ENCODE measurements around the gene GATD1. TPM values are rescaled to one million over a fixed set of nuclear protein-coding genes. Genes with fewer than 3 reads are reported as not detected.

Gene GATD1
- total and polyA plus RNA-seq, 9 of the 15 experiments (the other 6 are each of a cell fraction or from before 2014, with no cell fraction given): 2.8 to 144 (median 36.9) TPM

- TF ChIP-seq ETS1 (conservative IDR thresholded peaks at IDR 0.05; ENCODE audit: control insufficient read depth, low read depth, low read length) (peak; percentile 78; the same call in 1 of the 2 replicates), ZNF41 (CRISPR knock-in tag; conservative IDR thresholded peaks at IDR 0.05) (no peak), ZNF696 (CRISPR knock-in tag; conservative IDR thresholded peaks at IDR 0.05) (no peak), MEF2D (tag; conservative IDR thresholded peaks at IDR 0.05; ENCODE audit: low read depth) (no peak), POLR2A (conservative IDR thresholded peaks at IDR 0.05) (peak; percentile 53; the same call in 1 of the 2 replicates), ILK (tag; IDR thresholded peaks at IDR 0.05; ENCODE audit: borderline replicate concordance, low read depth) (no peak), MLX (CRISPR knock-in tag; conservative IDR thresholded peaks at IDR 0.05) (no peak), TEAD1 (CRISPR knock-in tag; IDR thresholded peaks at IDR 0.05) (no peak), NR2F6 (CRISPR knock-in tag; IDR thresholded peaks at IDR 0.05) (no peak), SETDB1 (IDR thresholded peaks at IDR 0.05; ENCODE audit: low read length) (no peak), DIDO1 (tag; IDR thresholded peaks at IDR 0.05; ENCODE audit: low read depth) (no peak), HEY1 (CRISPR knock-in tag; IDR thresholded peaks at IDR 0.05; ENCODE audit: borderline replicate concordance) (no peak), GABPB1 (CRISPR knock-in tag; IDR thresholded peaks at IDR 0.05) (peak; percentile 47; the same call in 1 of the 2 replicates), TFAM (CRISPR knock-in tag; conservative IDR thresholded peaks at IDR 0.05) (no peak), ZNF586 (CRISPR knock-in tag; conservative IDR thresholded peaks at IDR 0.05) (no peak), TAF1 (IDR thresholded peaks at IDR 0.05; ENCODE audit: control insufficient read depth, extremely low read depth, insufficient read depth, low read length, severe bottlenecking) (peak; percentile 45), SP2 (IDR thresholded peaks at IDR 0.05; ENCODE audit: extremely low read depth, low read depth, low read length, poor library complexity, severe bottlenecking) (no peak), RBM22 (IDR thresholded peaks at IDR 0.05; ENCODE audit: low read depth, low read length, poor library complexity, severe bottlenecking) (no peak), MXI1 (IDR thresholded peaks at IDR 0.05; ENCODE audit: low read depth, low read length) (no peak; the same call in 1 of the 2 replicates), ZNF717 (CRISPR knock-in tag; IDR thresholded peaks at IDR 0.05) (no peak), ZBTB7A (IDR thresholded peaks at IDR 0.05; ENCODE audit: borderline replicate concordance, control insufficient read depth, low read depth, low read length) (peak; percentile 71; the same call in 1 of the 2 replicates)
- TF ChIP-seq, protein P1, sequence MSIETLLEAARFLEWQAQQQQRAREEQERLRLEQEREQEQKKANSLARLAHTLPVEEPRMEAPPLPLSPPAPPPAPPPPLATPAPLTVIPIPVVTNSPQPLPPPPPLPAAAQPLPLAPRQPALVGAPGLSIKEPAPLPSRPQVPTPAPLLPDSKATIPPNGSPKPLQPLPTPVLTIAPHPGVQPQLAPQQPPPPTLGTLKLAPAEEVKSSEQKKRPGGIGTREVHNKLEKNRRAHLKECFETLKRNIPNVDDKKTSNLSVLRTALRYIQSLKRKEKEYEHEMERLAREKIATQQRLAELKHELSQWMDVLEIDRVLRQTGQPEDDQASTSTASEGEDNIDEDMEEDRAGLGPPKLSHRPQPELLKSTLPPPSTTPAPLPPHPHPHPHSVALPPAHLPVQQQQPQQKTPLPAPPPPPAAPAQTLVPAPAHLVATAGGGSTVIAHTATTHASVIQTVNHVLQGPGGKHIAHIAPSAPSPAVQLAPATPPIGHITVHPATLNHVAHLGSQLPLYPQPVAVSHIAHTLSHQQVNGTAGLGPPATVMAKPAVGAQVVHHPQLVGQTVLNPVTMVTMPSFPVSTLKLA (conservative IDR thresholded peaks at IDR 0.05): peak; percentile 48 to 69; a peak in 2 of 4 replicates
Observed at GRCh38 chr11:726278-727220, 50.7 kb downstream of the GATD1 start (continued).

Measured in K562 (cell line).